ENCODE data around the gene CCNI. TPM values are rescaled to one million over a fixed set of nuclear protein-coding genes. Genes with fewer than 3 reads are reported as not detected.

The CCNI gene
- total RNA-seq, 8 experiments from 2014 or later, result 70.2 to 387 (median 250) TPM

DNA sequence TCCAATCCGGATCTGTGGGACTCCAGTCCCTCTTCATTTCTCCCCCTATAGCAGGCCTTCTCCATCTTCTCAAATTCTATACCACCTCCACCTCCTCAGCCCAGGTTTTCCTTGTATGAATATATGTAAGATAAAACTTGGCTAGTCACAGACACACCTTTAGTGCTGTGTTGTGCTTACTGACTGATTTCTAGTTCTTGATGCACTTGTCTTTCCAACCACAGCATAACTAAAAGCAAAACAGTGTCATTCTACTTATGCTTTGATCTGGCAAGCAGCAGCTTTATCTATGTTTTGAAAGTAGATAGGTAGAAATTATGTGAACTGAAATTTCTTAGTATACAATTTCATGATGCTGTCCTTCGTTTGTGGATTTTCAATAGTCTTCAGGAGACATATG, 47.5 kb downstream of the CCNI start:
- ATAC-seq (replicated peaks in 6 of 8), result no peak
- 38 to 100% (median 95%) methylated on average over 1 to 2 of the region's 2 CpGs for WGBS, 10 experiments
- H3K4me3 ChIP-seq, result no peak overlapping the region
- H3K27ac ChIP-seq, result no peak overlapping the region
- H3K4me1 ChIP-seq (replicated peaks in 1 of 2), result peaks cover 0 to 9% of the 10 kb centered on the region in 2 donors
- in situ Hi-C loops (cut with MboI; ENCODE audit: low pct_unique_long_range_greater_than_20kb in 2 of 9, low sequenced_read_pairs in 9 of 9, unreplicated experiment in 9 of 9), result no loop called here

GRCh38 chr4:77026322-77026704, 49.5 kb downstream of the CCNI start:
- in situ Hi-C loops (cut with MboI; ENCODE audit: low pct_unique_long_range_greater_than_20kb in 2 of 9, low sequenced_read_pairs in 9 of 9, unreplicated experiment in 9 of 9), result no loop called here
- no peak for ATAC-seq (replicated peaks in 6 of 8)

DNA sequence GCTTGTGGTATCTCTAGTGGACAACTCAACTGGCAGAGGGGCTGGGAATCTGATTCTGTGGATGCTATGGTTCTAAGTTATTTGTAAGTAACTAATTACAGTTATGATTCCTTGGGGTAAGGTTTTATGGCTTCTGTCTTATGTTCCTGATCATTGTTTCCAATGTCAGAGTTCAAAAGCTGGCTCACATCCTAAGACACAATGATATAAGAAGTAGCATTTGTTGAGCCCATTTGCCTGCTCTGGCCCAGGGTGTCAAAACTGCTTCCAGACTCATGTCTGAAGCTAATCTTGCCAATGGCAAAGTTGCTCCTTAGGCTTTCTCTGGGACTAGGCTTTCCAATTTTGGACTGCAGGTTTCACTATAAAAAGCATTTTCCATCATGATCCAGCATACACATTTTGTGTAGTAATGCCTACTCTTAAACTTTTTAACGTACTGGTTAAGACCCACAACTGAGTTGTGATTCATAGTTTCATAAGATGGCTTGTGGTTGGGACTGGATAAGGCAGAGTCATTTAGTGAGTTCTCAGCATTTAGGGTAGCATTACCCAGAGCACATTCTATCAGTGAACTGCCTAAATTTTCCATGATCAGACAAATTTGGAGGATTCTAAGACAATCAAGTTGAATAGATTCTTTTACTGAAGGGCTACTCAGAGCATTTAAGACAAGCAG, 50.0 kb downstream of the CCNI start:
- Histone ChIP-seq H3K27ac (no peak overlapping the region), H3K4me3 (no peak overlapping the region), H3K4me1 (replicated peaks in 1 of 2) (peaks cover 9 to 20% of the 10 kb centered on the region in 2 donors)
- ATAC-seq (replicated peaks in 6 of 8), result no peak
- in situ Hi-C loops (cut with MboI; ENCODE audit: low pct_unique_long_range_greater_than_20kb in 2 of 9, low sequenced_read_pairs in 9 of 9, unreplicated experiment in 9 of 9), result no loop called here
- WGBS, 10 experiments, result 0 to 100% (median 88%) methylated on average over 1 of the region's 1 CpG; no CpG with 5 or more reads in 3 of the 10 experiments

More at GRCh38 chr4:77026322-77026704, 49.5 kb downstream of the CCNI start:
- no peak overlapping the region for H3K27ac ChIP-seq
- 81 to 100% (median 100%) methylated on average over 1 to 4 of the region's 4 CpGs; no CpG with 5 or more reads in 1 of the 10 experiments for WGBS, 10 experiments
- H3K4me1 ChIP-seq (replicated peaks in 1 of 2), result peaks cover 7 to 20% of the 10 kb centered on the region in 2 donors
- H3K4me3 ChIP-seq, result no peak overlapping the region

- 0 to 100% (median 84%) methylated on average over 1 to 10 of the region's 11 CpGs; no CpG with 5 or more reads in 3 of the 10 experiments for WGBS, 10 experiments
- in situ Hi-C loops (cut with MboI; ENCODE audit: low pct_unique_long_range_greater_than_20kb in 2 of 9, low sequenced_read_pairs in 9 of 9, unreplicated experiment in 9 of 9), result no loop called here
- peak in 2 of 8 experiments; percentile 47 to 52 for ATAC-seq (replicated peaks in 6 of 8)
These were observed 51.9 kb downstream of the CCNI start for GRCh38 chr4:77023920-77024319.

GRCh38 chr4:77022560-77023179, 53.1 kb downstream of the CCNI start:
- WGBS, 10 experiments, result 19 to 80% (median 60%) methylated on average over 1 to 3 of the region's 5 CpGs; no CpG with 5 or more reads in 3 of the 10 experiments
- in situ Hi-C loops (cut with MboI; ENCODE audit: low pct_unique_long_range_greater_than_20kb in 2 of 9, low sequenced_read_pairs in 9 of 9, unreplicated experiment in 9 of 9), result no loop called here
- no peak overlapping the region for H3K4me3 ChIP-seq
- no peak overlapping the region for H3K27ac ChIP-seq
- peaks cover 9 to 20% of the 10 kb centered on the region in 2 donors for H3K4me1 ChIP-seq (replicated peaks in 1 of 2)
- peak; percentile 22 to 84 (median 76) for ATAC-seq (replicated peaks in 6 of 8)

More at GRCh38 chr4:77023920-77024319, 51.9 kb downstream of the CCNI start:
- no peak overlapping the region for H3K4me3 ChIP-seq
- peaks cover 9 to 20% of the 10 kb centered on the region in 2 donors for H3K4me1 ChIP-seq (replicated peaks in 1 of 2)
- peak overlapping the region in 1 of 2 donors; percentile 55 for H3K27ac ChIP-seq

DNA sequence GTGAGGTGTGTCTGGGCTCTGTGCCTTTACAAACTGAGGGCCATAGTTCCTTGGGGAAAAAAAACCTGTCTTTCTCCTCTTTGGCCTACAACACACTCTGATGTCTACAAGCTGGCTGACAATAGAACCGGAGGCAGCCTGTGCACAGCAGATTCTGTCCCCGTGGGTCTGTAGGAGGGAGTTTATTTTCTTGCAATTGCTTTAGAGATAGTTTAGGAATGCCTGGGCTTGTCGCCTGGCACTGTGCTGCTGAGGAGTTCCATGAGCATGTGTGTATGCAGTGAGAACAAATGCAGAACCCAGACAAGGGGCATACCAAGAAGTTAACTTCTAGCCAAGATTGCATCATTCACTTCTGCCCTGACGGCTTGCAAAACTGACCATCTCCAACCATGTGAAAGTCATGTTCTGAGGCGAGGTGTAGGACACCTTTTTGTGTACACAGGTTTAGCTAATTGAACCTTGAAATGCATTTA, 54.1 kb downstream of the CCNI start:
- peak in 5 of 8 experiments; percentile 36 to 94 (median 81) for ATAC-seq (replicated peaks in 6 of 8)
- in situ Hi-C loops (cut with MboI; ENCODE audit: low pct_unique_long_range_greater_than_20kb in 2 of 9, low sequenced_read_pairs in 9 of 9, unreplicated experiment in 9 of 9), result no loop called here
- H3K27ac ChIP-seq, result peak overlapping the region in 1 of 2 donors; percentile 17
- peaks cover 9 to 20% of the 10 kb centered on the region in 2 donors for H3K4me1 ChIP-seq (replicated peaks in 1 of 2)
- no peak overlapping the region for H3K4me3 ChIP-seq
- 41 to 100% (median 80%) methylated on average over 1 to 5 of the region's 5 CpGs; no CpG with 5 or more reads in 2 of the 10 experiments for WGBS, 10 experiments

GRCh38 chr4:77020017-77020416, 55.8 kb downstream of the CCNI start:
- no peak overlapping the region for H3K4me3 ChIP-seq
- in situ Hi-C loops (cut with MboI; ENCODE audit: low pct_unique_long_range_greater_than_20kb in 2 of 9, low sequenced_read_pairs in 9 of 9, unreplicated experiment in 9 of 9), result no loop called here
- WGBS, 10 experiments, result 67 to 100% (median 93%) methylated on average over 1 to 3 of the region's 3 CpGs; no CpG with 5 or more reads in 3 of the 10 experiments
- peaks cover 17 to 23% of the 10 kb centered on the region in 2 donors for H3K4me1 ChIP-seq (replicated peaks in 1 of 2)
- no peak for ATAC-seq (replicated peaks in 6 of 8)
- H3K27ac ChIP-seq, result no peak overlapping the region

DNA sequence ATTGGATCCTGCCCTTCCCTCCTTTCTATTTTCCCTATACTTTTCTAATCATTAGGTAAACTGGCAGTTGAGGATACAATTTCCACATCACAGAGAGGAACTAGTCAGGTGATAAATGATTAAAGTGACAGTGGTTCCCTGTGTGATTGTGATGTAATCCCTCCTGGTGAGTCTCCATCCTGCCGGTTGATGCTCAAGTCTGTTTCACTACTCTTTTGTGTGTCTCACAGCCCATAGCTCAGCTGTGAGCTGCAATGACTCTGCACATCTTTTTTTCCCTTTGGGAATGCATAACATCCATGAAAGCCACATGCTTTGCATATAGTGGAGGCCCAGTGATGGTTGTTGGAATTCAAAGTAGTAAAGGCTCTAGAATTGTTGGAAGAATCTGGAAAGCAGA, 60.4 kb downstream of the CCNI start:
- no peak overlapping the region for H3K27ac ChIP-seq
- peaks cover 3 to 8% of the 10 kb centered on the region in 2 donors for H3K4me1 ChIP-seq (replicated peaks in 1 of 2)
- ATAC-seq (replicated peaks in 6 of 8), result peak in 7 of 8 experiments; percentile 45 to 98 (median 97)
- WGBS, 10 experiments, result 0 to 33% (median 0%) methylated on average over 1 of the region's 1 CpG; no CpG with 5 or more reads in 4 of the 10 experiments
- in situ Hi-C loops (cut with MboI; ENCODE audit: low pct_unique_long_range_greater_than_20kb in 2 of 9, low sequenced_read_pairs in 9 of 9, unreplicated experiment in 9 of 9), result no loop called here
- no peak overlapping the region for H3K4me3 ChIP-seq

- no peak overlapping the region for H3K27ac ChIP-seq
- in situ Hi-C loops (cut with MboI; ENCODE audit: low pct_unique_long_range_greater_than_20kb in 2 of 9, low sequenced_read_pairs in 9 of 9, unreplicated experiment in 9 of 9), result no loop called here
- no peak overlapping the region for H3K4me3 ChIP-seq
- no peak for ATAC-seq (replicated peaks in 6 of 8)
- H3K4me1 ChIP-seq (replicated peaks in 1 of 2), result peaks cover 3 to 8% of the 10 kb centered on the region in 2 donors
- WGBS, 10 experiments, result 17 to 100% (median 100%) methylated on average over 1 of the region's 1 CpG; no CpG with 5 or more reads in 2 of the 10 experiments
These were observed 61.5 kb downstream of the CCNI start for GRCh38 chr4:77014256-77014655.

GRCh38 chr4:77012726-77013125, 63.1 kb downstream of the CCNI start:
- no peak overlapping the region for H3K4me3 ChIP-seq
- no peak overlapping the region for H3K27ac ChIP-seq
- peaks cover 7 to 12% of the 10 kb centered on the region in 2 donors for H3K4me1 ChIP-seq (replicated peaks in 1 of 2)
- WGBS, 10 experiments, result 20 to 100% (median 87%) methylated on average over 1 to 4 of the region's 5 CpGs; no CpG with 5 or more reads in 5 of the 10 experiments
- peak in 1 of 8 experiments; percentile 10 for ATAC-seq (replicated peaks in 6 of 8)
- in situ Hi-C loops (cut with MboI; ENCODE audit: low pct_unique_long_range_greater_than_20kb in 2 of 9, low sequenced_read_pairs in 9 of 9, unreplicated experiment in 9 of 9), result no loop called here

GRCh38 chr4:77010841-77011354, 64.9 kb downstream of the CCNI start:
- ATAC-seq (replicated peaks in 6 of 8), result peak in 2 of 8 experiments; percentile 21 to 62
- H3K4me3 ChIP-seq, result no peak overlapping the region
- in situ Hi-C loops (cut with MboI; ENCODE audit: low pct_unique_long_range_greater_than_20kb in 2 of 9, low sequenced_read_pairs in 9 of 9, unreplicated experiment in 9 of 9), result no loop called here
- H3K4me1 ChIP-seq (replicated peaks in 1 of 2), result peaks cover 24 to 25% of the 10 kb centered on the region in 2 donors
- no peak overlapping the region for H3K27ac ChIP-seq
- 0 to 100% (median 90%) methylated on average over 1 to 3 of the region's 3 CpGs; no CpG with 5 or more reads in 1 of the 10 experiments for WGBS, 10 experiments

- peaks cover 16 to 23% of the 10 kb centered on the region in 2 donors for H3K4me1 ChIP-seq (replicated peaks in 1 of 2)
- no peak overlapping the region for H3K27ac ChIP-seq
- in situ Hi-C loops (cut with MboI; ENCODE audit: low pct_unique_long_range_greater_than_20kb in 2 of 9, low sequenced_read_pairs in 9 of 9, unreplicated experiment in 9 of 9), result no loop called here
- H3K4me3 ChIP-seq, result no peak overlapping the region
- ATAC-seq (replicated peaks in 6 of 8), result no peak
These were observed 66.2 kb downstream of the CCNI start for GRCh38 chr4:77009511-77010115.
